SIG-M5 (cell line): ENCODE measurements around the gene COL12A1.

Experiments
- DNase-seq: peaks from one replicate; lab custom pipeline; 2025; lab: John Stamatoyannopoulos, UW

Gene COL12A1

GRCh38 chr6:75143191-75143590 is 62.7 kb downstream of the COL12A1 start:
- DNase-seq = no peak

- DNase-seq = no peak
These were observed 63.1 kb downstream of the COL12A1 start for GRCh38 chr6:75142721-75143120.

GRCh38 chr6:75135876-75136275 is 70.0 kb downstream of the COL12A1 start:
- no peak for DNase-seq

GRCh38 chr6:75135450-75135849 is 70.4 kb downstream of the COL12A1 start:
- DNase-seq = no peak

GRCh38 chr6:75130784-75131183 is 75.1 kb downstream of the COL12A1 start:
- DNase-seq = no peak

- no peak for DNase-seq
These were observed 76.8 kb downstream of the COL12A1 start for GRCh38 chr6:75128878-75129570.

- DNase-seq = no peak
These were observed 79.3 kb downstream of the COL12A1 start for GRCh38 chr6:75126518-75126917.

- no peak for DNase-seq
These were observed 80.9 kb downstream of the COL12A1 start for GRCh38 chr6:75124983-75125382.

- DNase-seq = no peak
These were observed 81.8 kb downstream of the COL12A1 start for GRCh38 chr6:75124085-75124484.

- no peak for DNase-seq
These were observed 86.8 kb downstream of the COL12A1 start for GRCh38 chr6:75118925-75119515.

GRCh38 chr6:75117701-75118100 is 88.2 kb downstream of the COL12A1 start:
- DNase-seq = no peak

- no peak for DNase-seq
These were observed 88.9 kb downstream of the COL12A1 start for GRCh38 chr6:75116946-75117345.

GRCh38 chr6:75115481-75115880 is 90.4 kb downstream of the COL12A1 start:
- DNase-seq = no peak

GRCh38 chr6:75114806-75115205 is 91.0 kb downstream of the COL12A1 start:
- no peak for DNase-seq

GRCh38 chr6:75114195-75114594 is 91.7 kb downstream of the COL12A1 start:
- no peak for DNase-seq

- DNase-seq = no peak
These were observed 92.4 kb downstream of the COL12A1 start for GRCh38 chr6:75113446-75113845.

- DNase-seq = no peak
These were observed 96.1 kb downstream of the COL12A1 start for GRCh38 chr6:75109765-75110164.

GRCh38 chr6:75109022-75109421 is 96.8 kb downstream of the COL12A1 start:
- DNase-seq = no peak

GRCh38 chr6:75108333-75108974 is 97.4 kb downstream of the COL12A1 start:
- DNase-seq = no peak

- DNase-seq = no peak
These were observed 97.9 kb downstream of the COL12A1 start for GRCh38 chr6:75107913-75108312.

GRCh38 chr6:75106426-75106825 is 99.4 kb downstream of the COL12A1 start:
- DNase-seq = no peak

GRCh38 chr6:75103431-75103830 is 102.4 kb downstream of the COL12A1 start:
- no peak for DNase-seq

- DNase-seq = no peak
These were observed 103.6 kb downstream of the COL12A1 start for GRCh38 chr6:75102301-75102700.
